Upper lobe of left lung (tissue), 6 donors: Measurements from ENCODE around the gene CACNA1S. TPM values are rescaled to one million over a fixed set of nuclear protein-coding genes. Genes with fewer than 3 reads are reported as not detected.
A peak's percentile ranks its signal among the peaks of the same experiment; 100 is the strongest.

Experiments used
- ATAC-seq, 2 donors: fragments of 200-7000 bp; cut with Tn5 transposase; one replicate each; pipeline ENCODE4 v1.9.1; 2022; ENCODE audit warnings: mild to moderate bottlenecking in 2 of 2, moderate library complexity in 2 of 2; ENCODE audit not compliant: low FRiP score in 2 of 2
- DNase-seq, 2 donors: peaks; one replicate each; pipeline ENCODE4 v3.0.0-alpha.2; 2019 to 2020
- H3K27ac ChIP-seq, 4 donors: fragments of 200-600 bp; sonication (generic); one replicate each; pipeline ENCODE4 v1.5.1; 2016 to 2019
- H3K27me3 ChIP-seq, 4 donors: fragments of 200-600 bp; sonication (generic); one replicate each; pipeline ENCODE4 v1.5.1; 2017 to 2019
- H3K36me3 ChIP-seq, 4 donors: fragments of 200-600 bp; sonication (generic); one replicate each; pipeline ENCODE4 v1.5.1; 2016 to 2019
- H3K4me1 ChIP-seq, 4 donors: fragments of 200-600 bp; sonication (generic); one replicate each; pipeline ENCODE4 v1.5.1; 2018 to 2019
- H3K4me3 ChIP-seq, 4 donors: fragments of 200-600 bp; sonication (generic); one replicate each; pipeline ENCODE4 v1.5.1; 2017 to 2019; ENCODE audit warnings: mild to moderate bottlenecking in 2 of 4, moderate library complexity in 1 of 4
- H3K9me3 ChIP-seq, 4 donors: fragments of 200-600 bp; sonication (generic); one replicate each; pipeline ENCODE4 v1.5.1; 2018 to 2019
- CTCF ChIP-seq, 6 experiments: fragments of 450-650 bp in 4 of 6; fragments of 200-600 bp in 2 of 6; sonication (generic) in 2 of 6; IDR thresholded peaks; one replicate each; pipeline ENCODE4 v1.5.1; 2016 to 2019; ENCODE audit warnings: antibody characterized with exemption in 6 of 6
- EP300 ChIP-seq, 4 donors: sonication (generic); formaldehyde crosslinking; IDR thresholded peaks; one replicate each; pipeline ENCODE4 v1.5.1; 2017; ENCODE audit warnings: antibody characterized with exemption in 4 of 4, control low read depth in 2 of 4
- POLR2A ChIP-seq, 4 donors: fragments of 450-650 bp; IDR thresholded peaks; one replicate each; pipeline ENCODE4 v1.5.1; 2016 to 2017; ENCODE audit warnings: antibody characterized with exemption in 4 of 4, mild to moderate bottlenecking in 2 of 4
- POLR2AphosphoS5 ChIP-seq, 2 donors: sonication (generic); formaldehyde crosslinking; IDR thresholded peaks; one replicate each; pipeline ENCODE4 v1.5.1; 2017; ENCODE audit warnings: antibody characterized with exemption in 2 of 2
- WGBS, 2 donors: methylation state at CpG; one replicate each; pipeline ENCODE4 v1.1.5; 2017 to 2018; 5-methylcytosine and 5-hydroxymethylcytosine counted together
- total RNA-seq, 6 donors: library from RNA; depleted of rRNA in 4 of 6; stranded (reverse); fragments of >200 nt in 4 of 6; gene quantifications; one replicate each; pipeline versions ENCODE4 v1.1.0 to v1.2.1, GENCODE V29; 2016 to 2021
- donor health status: DM: no; HTN: no; CAD: no; lungs with moderate emphysema.
- donor health status: DM: no; HTN: yes; CAD: no; lungs with severe emphysema.

Gene CACNA1S
- total RNA-seq, 6 donors from 2014 or later, result 0.03 to 0.30 (median 0.10) TPM; not detected in 3

GRCh38 chr1:201137579-201138310, 25.5 kb upstream of the CACNA1S start:
- Histone ChIP-seq H3K36me3 (peaks cover 4 to 83% (median 33%) of the 10 kb centered on the region in 4 donors), H3K9me3 (no peaks in the 10 kb centered on the region), H3K27me3 (no peaks in the 10 kb centered on the region), H3K27ac (peak overlapping the region in 1 of 4 donors; percentile 7), H3K4me1 (no peaks in the 10 kb centered on the region), H3K4me3 (no peak overlapping the region)
- ATAC-seq, result peak in 1 of 2 donors; percentile 72
- WGBS, 2 donors, result 90 to 91% methylated on average over 6 of the region's 6 CpGs
- no peak for TF ChIP-seq POLR2AphosphoS5 (IDR thresholded peaks at IDR 0.05)
- no peak for TF ChIP-seq CTCF (IDR thresholded peaks at IDR 0.05)
- no peak for TF ChIP-seq POLR2A (IDR thresholded peaks at IDR 0.05)
- TF ChIP-seq EP300 (IDR thresholded peaks at IDR 0.05), result no peak
- no peak for DNase-seq

- TF ChIP-seq CTCF (IDR thresholded peaks at IDR 0.05) (no peak), POLR2A (IDR thresholded peaks at IDR 0.05) (no peak), POLR2AphosphoS5 (IDR thresholded peaks at IDR 0.05) (no peak), EP300 (IDR thresholded peaks at IDR 0.05) (no peak)
- DNase-seq (no peak), ATAC-seq (no peak)
- H3K36me3 ChIP-seq, result peaks cover 4 to 75% (median 26%) of the 10 kb centered on the region in 4 donors
- H3K27me3 ChIP-seq, result no peaks in the 10 kb centered on the region
- no peak overlapping the region for H3K27ac ChIP-seq
- H3K4me1 ChIP-seq, result no peaks in the 10 kb centered on the region
- H3K4me3 ChIP-seq, result no peak overlapping the region
- no peaks in the 10 kb centered on the region for H3K9me3 ChIP-seq
- 95 to 100% methylated on average over 1 to 7 of the region's 7 CpGs for WGBS, 2 donors
Measured at GRCh38 chr1:201137024-201137392, 24.8 kb upstream of the CACNA1S start.

- ATAC-seq (no peak), DNase-seq (no peak)
- Histone ChIP-seq H3K27me3 (no peaks in the 10 kb centered on the region), H3K36me3 (peaks cover 4 to 70% (median 23%) of the 10 kb centered on the region in 4 donors), H3K4me3 (no peak overlapping the region), H3K9me3 (no peaks in the 10 kb centered on the region), H3K4me1 (no peaks in the 10 kb centered on the region), H3K27ac (no peak overlapping the region)
- TF ChIP-seq CTCF (IDR thresholded peaks at IDR 0.05) (no peak), POLR2AphosphoS5 (IDR thresholded peaks at IDR 0.05) (no peak), POLR2A (IDR thresholded peaks at IDR 0.05) (no peak), EP300 (IDR thresholded peaks at IDR 0.05) (no peak)
- 83 to 90% methylated on average over 5 to 8 of the region's 8 CpGs for WGBS, 2 donors
Measured at GRCh38 chr1:201136355-201137023, 24.3 kb upstream of the CACNA1S start.

- no peak for DNase-seq
- H3K27ac ChIP-seq, result no peak overlapping the region
- H3K27me3 ChIP-seq, result no peaks in the 10 kb centered on the region
- TF ChIP-seq POLR2A (IDR thresholded peaks at IDR 0.05) (no peak), CTCF (IDR thresholded peaks at IDR 0.05) (no peak), EP300 (IDR thresholded peaks at IDR 0.05) (no peak), POLR2AphosphoS5 (IDR thresholded peaks at IDR 0.05) (no peak)
- H3K4me3 ChIP-seq, result no peak overlapping the region
- H3K9me3 ChIP-seq, result no peaks in the 10 kb centered on the region
- 95 to 96% methylated on average over 6 of the region's 6 CpGs for WGBS, 2 donors
- ATAC-seq, result no peak
- peaks cover 4 to 49% (median 13%) of the 10 kb centered on the region in 4 donors for H3K36me3 ChIP-seq
- H3K4me1 ChIP-seq, result no peaks in the 10 kb centered on the region
Measured at GRCh38 chr1:201134405-201134804, 22.2 kb upstream of the CACNA1S start.
